GM12875 (cell line): ENCODE data around the gene LST1.
A peak's percentile ranks its signal among the peaks of the same experiment; 100 is the strongest.
"Not testable (repeated sequence)": the region's sequence is repeated elsewhere in the genome, so short reads cannot be mapped to it uniquely, and the experiment has no call there.

Experiments used
- H3K4me3 ChIP-seq: one replicate; pipeline ENCODE4 v1.5.1; 2011; ENCODE audit warnings: low read depth, low read length, control low read depth
- CTCF ChIP-seq: IDR thresholded peaks from 2 replicates; pipeline ENCODE4 v1.5.1; 2011; ENCODE audit warnings: low read depth, mild to moderate bottlenecking, control low read depth, inconsistent platforms, low read length, moderate library complexity, borderline replicate concordance; ENCODE audit not compliant: insufficient read depth

The LST1 gene

GRCh38 chr6:31544676-31545075 is 41.4 kb upstream of the LST1 start:
- H3K4me3 ChIP-seq: no peak overlapping the region
- no peak for TF ChIP-seq CTCF

GRCh38 chr6:31545291-31545690 is 40.8 kb upstream of the LST1 start:
- no peak overlapping the region for H3K4me3 ChIP-seq
- no peak for TF ChIP-seq CTCF

- peak within 1 kb of the TSS; percentile 49 for H3K4me3 ChIP-seq
- peak; percentile 95 for TF ChIP-seq CTCF
Observed at GRCh38 chr6:31546339-31546957, 39.6 kb upstream of the LST1 start, which contains the start of gene ATP6V1G2. Gene ATP6V1G2, minus strand, starts transcription at chr6:31546608. Its CDS starts 49 bp downstream, at chr6:31546559.

GRCh38 chr6:31546958-31547726 is 38.9 kb upstream of the LST1 start, which contains the start of gene NFKBIL1:
Gene NFKBIL1, plus strand, starts transcription at chr6:31547608. Its CDS starts 87 bp downstream, at chr6:31547695.
- H3K4me3 ChIP-seq: peak within 1 kb of the TSS; percentile 49
- no peak for TF ChIP-seq CTCF

GRCh38 chr6:31547727-31548543 is 38.1 kb upstream of the LST1 start:
- TF ChIP-seq CTCF: no peak
- H3K4me3 ChIP-seq: no peak overlapping the region

- TF ChIP-seq CTCF: no peak
- no peak overlapping the region for H3K4me3 ChIP-seq
Observed at GRCh38 chr6:31548544-31548873, 37.6 kb upstream of the LST1 start.

GRCh38 chr6:31551371-31551770 is 34.7 kb upstream of the LST1 start:
- peak; percentile 62; the same call in 1 of the 2 replicates for TF ChIP-seq CTCF
- not testable (repeated sequence) for H3K4me3 ChIP-seq
